DMS 273 (cell line): ENCODE results near the gene UGT1A6.
"Not testable (repeated sequence)": the region's sequence is repeated elsewhere in the genome, so short reads cannot be mapped to it uniquely, and the experiment has no call there.

Experiments used
- DNase-seq: peaks from one replicate; lab custom pipeline; 2025; ENCODE audit not compliant: unreplicated experiment; lab: John Stamatoyannopoulos, UW

UGT1A6 gene

DNA sequence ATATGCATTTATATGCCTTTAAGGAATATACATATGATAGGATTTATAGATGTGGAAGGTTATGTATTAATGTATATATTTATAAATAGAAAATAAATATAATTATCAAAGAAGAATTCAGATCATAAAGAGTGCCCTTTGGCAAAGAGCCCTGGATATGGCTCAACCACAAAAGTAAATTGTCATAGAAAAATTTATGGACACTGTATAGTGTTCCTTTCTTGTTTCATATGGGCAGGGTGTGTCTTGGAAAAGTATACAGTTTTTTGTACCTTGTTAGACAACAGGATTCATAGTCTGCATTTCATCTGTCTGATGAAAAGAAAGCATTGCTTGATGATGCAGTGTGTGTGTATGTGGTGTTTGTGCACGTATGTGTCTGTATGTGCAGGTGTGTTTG is 8.1 kb upstream of the UGT1A6 start:
- no peak for DNase-seq

DNA sequence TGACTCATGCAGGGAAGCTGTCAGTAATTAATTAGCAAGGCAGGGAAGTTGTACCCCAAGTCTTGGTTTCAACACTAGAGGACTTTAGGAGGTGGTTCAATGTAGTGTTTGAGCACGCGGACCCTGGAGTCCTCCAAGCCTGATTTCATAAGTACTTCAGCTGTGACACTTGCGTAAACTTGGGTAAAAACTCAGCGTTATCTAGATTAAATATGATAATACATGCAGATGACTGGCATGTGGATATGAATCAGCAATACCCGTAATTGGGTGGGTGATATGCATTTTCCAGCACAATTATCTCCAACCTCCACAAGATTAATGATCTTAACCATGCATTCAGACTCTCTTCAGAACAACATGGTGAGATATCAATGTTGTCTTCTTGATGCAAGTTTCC is 5.8 kb upstream of the UGT1A6 start:
- DNase-seq, result no peak

DNA sequence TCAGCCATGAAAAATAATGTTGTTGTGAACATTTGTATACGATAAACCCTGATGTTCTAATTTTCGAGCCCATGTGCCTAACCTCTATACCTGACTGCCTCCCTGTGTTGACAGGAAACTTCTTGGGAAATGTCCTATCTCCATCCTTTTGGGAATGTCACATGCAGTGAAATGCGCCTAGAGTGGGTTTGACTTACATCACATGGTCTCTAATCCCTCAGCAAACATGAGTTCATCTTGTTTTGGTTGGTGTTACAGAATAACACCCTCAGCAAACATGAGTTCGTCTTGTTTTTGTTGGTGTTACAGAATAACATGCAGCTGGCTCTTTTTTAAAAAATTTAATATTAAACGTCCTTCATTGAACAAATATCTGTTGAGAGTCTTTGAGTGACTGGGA is 4.3 kb upstream of the UGT1A6 start:
- no peak for DNase-seq

DNA sequence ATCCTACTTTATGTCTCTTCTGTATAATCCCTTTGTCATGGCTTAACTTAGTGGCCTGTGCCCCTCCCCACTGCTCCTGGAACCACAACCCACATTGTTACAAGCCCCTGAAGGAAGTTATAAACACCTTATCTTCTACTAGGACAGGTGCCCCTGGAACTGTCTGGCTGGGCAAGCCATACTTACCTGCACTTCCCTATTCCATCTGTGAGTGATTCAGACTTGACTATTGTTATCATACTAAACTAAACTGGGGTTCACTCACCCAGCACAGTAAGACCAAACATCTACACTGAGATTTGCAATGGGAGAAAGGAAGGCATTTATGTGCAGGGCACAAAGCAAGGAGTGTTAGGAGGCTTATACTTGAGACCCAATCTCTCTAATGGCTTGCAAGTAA is 3.7 kb upstream of the UGT1A6 start:
- no peak for DNase-seq

DNA sequence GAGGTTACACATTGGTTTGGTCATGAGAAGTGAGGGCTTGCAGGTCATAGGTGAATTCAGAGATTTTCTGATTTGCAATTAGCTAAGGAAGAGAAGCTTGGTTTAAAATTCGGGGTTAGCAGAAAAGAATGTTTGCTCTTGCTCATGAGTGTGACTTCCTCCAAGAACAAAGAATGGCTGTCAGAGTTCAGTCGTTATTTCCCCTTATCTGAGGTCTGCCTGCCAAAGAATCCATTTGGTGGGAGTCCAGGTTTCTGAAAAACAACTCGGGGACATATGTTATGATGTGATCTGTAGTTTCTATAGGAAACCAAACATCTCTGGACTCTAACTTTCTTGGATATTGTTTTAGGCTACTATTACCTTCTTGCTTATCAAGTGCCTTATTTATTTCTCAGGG is 3.2 kb upstream of the UGT1A6 start:
- peak; percentile 12 for DNase-seq

DNA sequence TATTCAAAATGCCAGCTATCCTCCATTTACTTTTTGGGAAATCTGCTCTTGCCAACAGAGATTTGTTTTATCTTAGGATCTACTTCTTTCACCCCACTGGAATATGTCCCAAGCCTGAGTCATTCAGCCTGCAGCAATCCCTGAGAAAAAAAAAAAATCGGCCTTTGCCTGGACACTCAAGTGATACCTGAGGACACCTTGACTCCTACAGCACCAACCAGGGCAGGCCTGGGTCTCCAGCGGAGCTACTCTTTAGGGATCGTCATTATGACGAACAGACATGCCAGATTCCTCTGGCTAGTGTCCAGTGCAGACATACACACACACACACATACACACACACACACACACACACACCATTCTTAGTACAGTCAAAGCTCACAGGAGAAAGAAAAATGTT is 2.2 kb upstream of the UGT1A6 start:
- no peak for DNase-seq

DNA sequence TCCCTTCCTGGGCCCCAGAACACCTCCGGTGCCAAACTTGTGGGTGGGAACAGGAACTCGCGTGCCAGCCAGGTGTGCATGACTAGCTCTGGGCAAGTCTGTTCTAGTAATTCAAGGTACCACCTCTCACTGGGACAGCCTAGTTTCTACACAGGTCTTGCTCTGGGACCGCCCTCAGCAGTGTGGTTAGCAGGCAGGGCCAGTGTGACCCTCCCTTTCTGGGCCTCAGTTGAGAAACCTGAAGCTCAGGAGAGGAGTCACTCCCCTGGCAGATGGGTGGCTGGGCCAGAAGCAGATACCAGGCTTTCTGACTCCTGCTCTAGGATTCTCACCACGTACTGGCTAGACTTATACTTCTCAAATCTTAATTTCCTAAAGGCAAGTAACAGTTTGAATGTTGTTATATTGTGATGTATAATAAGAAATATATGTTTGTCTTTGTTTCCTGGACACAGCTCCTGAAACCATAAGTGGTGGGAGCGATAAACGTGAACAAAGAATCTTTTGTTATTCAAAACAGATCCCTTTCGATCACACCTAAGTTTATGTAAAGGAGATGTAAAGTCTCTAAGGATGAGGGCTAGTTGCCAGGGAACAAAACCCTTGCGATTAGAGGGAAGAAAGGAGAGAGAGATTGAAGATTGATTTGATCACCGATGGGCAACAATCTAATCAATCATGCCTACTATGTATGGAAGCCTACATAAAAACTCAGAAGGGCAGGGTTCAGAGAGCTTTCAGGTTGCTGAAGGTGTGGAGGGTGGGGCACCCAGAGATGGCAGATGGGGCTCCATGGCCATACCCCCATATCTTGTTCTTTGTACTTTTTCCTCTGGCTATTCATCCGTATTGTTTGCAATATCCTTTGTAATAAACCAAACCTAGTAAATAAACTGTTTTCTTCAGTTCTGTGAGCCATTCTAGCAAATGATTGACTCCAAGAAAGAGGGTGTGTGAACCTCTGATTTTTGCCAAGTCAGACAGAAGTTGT is 952 bp upstream of the UGT1A6 start:
- no peak for DNase-seq

DNA sequence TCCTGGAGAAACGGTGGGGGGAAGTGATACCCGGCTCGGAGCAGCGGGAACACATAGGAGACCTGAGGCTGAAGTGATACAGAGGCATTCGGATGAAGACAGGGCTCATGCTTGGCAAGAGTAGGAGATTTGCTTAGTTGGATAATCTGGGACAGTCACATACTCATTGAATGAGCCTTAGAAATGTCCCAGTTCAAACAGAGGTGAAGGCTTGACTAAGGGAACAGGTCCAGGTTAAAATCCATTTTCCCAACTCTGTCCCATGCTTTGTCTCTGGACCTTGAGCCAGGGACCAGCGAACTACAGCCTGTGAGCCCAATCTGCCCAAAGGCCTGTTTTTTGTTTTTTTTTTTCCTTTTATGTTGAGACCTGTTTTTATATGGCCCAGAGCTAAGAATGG is 1.3 kb downstream of the UGT1A6 start:
- no peak for DNase-seq

DNA sequence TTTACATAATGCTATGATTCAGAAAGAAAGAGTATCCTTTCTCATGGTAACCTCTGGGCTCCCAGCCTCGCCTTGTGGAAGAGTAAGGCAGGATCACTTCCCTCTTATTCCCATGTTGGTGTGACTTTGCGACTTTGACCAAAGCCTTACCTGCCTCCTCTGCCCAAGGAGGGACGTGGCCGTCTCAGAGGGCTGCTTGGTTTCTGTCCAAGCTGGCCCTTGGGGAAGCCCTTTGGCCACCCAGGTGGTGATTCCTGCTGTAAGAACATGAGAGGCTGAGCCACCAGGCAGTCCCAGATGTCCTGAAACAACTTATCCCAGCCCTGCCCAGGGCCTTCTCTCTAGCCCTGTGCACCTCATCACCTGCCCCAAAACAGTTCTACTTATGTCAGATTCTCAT is 6.0 kb downstream of the UGT1A6 start:
- no peak for DNase-seq

DNA sequence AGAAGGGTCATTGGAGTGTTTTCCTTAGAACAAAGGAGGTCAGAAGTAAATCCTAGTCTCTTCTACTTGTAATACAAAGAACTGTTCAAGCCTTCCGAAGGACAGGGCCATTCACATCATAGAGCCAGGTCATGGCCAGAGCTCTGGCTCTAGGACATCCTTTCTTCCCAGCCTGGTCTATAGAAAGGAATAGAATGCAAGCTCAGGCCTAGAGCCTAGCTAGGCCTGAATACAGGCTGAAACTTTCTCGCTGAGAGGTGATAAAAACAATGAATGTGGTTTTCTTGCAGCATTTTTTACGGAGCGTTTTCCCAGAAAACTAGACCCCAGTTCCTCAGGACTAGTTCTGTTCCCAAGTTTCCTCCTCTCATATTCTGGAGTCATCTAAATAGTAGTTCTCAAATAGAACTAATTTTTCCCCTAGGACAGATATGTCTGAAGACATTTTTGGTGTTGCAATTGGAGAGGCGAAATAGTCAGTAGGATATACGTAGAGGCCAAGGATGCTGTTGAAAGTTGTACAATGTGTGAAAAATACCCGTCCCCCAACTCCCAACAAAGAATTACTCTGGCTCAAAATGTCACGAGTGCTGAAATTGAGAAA is 6.8 kb downstream of the UGT1A6 start:
- DNase-seq, result no peak

DNA sequence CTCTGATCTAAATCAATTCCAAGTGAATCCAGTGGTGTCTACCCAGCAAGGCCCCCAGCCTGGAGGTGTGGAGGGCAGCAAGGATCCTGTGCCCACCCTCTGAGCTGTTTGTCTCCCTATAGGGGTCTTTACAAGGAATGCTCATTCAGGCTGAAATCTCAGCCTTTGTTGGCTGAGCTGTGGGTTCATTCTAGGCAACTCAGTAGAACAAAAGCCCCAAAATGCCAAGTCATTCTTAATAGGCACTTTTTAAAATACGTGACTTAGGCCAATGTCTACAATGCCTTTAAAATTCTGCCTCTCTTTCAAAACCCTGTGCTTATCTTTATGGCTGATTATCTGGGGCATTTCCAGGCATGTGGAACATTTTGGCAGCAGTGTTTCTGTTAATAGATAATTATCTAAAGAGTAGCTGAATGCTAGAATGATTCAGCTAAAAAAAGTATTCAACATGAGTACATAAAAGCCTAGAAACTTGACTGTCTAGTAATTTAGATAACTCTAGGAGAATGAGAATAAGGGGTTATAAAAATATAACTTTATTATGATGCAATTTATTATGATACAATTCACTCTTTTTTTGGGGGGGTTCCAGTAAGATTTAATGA is 7.4 kb downstream of the UGT1A6 start:
- peak; percentile 8 for DNase-seq

DNA sequence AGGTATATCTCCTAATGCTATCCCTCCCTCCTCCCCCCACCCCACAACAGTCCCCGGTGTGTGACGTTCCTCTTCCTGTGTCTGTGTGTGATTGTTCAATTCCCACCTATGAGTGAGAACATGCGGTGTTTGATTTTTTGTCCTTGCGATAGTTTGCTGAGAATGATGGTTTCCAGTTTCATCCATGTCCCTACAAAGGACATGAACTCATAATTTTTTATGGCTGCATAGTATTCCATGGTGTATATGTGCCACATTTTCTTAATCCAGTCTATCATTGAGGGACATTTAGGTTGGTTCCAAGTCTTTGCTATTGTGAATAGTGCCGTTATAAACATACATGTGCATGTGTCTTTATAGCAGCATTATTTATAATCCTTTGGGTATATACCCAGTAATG is 8.2 kb downstream of the UGT1A6 start:
- not testable (repeated sequence) for DNase-seq

DNA sequence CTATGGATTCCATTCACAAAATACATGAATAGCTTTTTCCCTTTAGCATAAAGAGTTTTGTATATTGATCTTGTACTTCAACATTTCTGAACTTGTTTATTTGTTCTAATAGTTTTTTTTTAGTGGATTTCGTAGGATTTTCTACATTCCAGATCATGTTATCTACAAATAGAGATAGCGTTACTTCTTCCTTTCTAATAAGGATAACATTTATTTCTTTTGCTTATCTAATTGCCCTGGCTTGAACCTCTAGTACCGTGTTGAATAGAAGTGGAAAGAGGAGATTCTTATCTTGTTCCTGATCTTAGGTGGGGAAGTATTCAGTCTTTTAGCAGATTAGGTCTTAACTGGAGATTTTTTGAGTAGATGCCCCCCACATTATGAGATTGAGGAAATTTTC is 9.5 kb downstream of the UGT1A6 start:
- DNase-seq, result no peak

DNA sequence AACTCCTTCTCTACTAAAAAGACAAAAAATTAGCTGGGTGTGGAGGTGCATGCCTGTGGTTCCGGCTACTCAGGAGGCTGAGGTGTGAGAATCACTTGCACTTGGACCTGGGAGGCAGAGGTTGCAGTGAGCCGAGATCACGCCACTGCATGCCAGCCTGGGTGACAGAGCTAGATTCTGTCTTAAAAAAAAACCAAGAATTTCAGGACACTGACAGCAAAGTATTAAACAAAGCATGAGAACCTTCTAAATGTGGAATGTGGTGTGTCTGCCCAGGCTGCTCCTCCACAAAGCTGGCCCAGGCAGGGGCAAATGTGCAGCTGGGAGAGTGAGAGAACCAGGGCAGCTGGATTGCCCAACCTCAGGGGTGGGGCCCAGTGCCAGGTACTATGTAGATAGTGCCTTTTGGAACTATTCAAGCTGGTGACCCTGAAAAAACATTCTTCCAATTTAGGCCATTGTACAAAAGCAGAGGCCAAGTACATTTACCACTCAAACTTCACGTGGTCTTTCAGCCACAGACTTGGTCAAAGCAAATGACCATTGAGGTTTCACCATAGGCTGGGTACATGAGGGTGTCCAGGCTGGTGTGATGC is 13.3 kb downstream of the UGT1A6 start:
- no peak for DNase-seq

DNA sequence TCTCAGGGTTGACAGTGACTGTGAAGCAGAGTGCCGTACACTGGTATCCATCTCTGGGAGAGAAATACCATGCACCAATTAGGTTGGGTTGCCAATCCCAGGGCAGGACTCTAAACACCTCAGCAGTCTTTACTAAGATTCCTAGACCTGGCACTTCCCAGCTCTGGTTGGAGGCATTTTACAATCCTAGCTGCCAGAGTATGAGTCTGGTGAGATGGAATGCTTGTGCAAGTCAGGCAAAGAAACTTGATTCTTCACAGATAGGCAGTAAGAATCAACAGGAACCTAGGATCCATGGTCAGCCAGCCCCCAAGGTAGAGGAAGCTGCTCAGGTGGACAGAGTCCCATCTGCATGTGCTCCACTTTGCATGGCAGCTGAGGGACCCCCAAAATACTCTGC is 14.0 kb downstream of the UGT1A6 start:
- no peak for DNase-seq

DNA sequence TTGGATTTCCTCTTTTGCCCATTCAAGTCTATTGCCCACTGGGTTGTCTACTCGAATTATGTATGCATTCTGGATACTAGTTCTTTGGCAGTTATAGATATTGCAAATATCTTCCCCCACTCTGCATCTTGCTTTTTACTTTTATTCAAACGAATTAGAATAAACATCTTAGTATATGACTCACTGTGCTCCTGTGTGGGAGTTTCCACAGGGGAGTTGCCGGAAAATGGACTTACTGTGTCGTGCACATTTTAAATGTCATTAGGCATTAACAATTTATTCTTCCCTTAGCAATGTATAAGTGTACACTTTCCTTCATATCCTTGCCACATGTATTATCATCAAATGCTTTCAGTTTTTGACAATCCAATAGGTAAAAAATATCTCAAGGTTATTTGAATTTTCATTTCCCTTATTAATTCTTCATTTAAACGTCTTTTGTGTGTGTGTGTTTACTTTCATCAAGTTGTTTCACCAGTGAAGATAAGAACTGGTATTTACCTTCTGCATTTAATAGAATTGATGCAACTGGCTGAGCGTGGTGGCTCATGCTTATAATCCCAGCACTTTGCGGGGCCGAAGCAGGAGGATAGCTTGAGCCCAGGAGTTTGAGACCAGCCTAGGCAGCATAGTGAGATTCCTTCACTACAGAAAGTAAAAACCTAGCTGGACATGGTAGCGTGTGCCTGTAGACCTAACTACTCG is 15.4 kb downstream of the UGT1A6 start:
- no peak for DNase-seq

DNA sequence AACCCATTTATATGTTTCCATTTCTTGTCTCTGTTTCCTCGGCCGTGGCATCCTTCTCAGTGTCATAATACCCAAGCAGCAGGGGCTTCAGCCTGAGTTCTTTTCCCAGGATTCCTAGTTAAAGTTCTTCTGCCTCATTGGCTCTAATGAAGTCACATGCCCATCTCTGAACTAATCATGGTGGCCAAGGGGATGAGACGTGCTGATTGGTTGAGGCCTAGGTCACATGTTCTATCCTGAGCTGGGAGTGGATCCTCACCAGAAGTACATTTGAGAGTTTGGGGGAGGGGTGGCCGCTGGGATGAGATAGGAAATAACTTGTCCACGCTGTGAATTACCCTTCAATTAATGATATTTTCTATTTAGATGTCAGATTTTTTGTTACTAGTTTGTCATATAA is 16.3 kb downstream of the UGT1A6 start:
- no peak for DNase-seq

DNA sequence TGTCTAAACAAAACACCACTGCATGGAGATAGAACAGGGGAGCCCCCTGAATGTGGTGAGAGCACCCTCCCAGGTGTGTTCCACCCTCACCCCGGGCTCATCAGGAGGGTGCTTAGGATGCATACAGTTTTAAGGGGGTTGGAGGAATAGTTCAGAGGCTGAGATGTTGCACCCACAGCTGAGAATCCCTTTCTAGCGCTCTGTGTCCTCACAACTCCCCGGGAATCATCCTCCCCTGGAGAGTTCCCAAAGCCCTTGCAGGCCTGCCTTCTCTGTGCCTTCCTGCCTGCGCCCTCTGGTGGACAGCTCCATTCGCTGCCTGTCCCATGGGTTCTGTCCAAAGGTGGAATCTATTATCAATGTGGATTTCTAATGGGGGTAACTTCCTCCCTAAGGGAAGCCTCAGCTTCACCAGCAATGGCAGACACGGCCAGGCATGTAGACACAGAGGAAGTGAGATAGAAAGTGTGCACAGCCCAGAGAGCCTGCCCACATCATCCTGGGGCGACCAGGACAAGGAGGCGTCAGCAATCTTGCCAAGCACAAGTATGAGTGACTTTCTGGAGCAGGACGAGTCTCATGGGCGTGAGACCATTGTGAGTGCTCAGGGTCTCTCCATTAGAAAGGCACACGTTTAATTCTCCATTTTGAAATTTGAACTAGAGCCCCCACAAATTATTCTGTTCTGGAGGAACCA is 18.8 kb downstream of the UGT1A6 start:
- DNase-seq, result peak; percentile 87

DNA sequence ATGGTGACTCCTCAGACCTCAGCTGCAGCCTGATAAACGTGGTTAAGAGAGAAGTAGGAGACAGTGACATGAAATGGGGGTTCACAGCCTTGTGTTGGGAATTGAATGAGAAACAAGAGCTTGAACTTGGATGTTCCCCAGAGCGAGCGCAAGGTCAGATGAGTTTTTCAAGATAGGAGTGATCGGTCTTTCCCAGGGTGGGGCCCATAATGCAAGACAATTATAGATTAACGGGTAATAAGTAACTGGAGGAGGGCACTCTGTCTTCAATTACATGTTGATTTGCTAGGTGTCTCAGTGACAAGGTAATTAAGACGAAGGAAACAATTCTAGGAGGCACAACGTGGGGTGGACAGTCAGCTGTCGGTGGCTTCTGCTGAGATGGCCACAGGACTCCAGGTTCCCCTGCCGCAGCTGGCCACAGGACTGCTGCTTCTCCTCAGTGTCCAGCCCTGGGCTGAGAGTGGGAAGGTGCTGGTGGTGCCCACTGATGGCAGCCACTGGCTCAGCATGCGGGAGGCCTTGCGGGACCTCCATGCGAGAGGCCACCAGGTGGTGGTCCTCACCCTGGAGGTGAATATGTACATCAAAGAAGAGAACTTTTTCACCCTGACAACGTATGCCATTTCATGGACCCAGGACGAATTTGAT is 20.0 kb downstream of the UGT1A6 start, which contains the start of gene UGT1A5:
UGT1A5 (plus strand) TSS at position 297 of the 651 bp plus-strand sequence; CDS start at position 382, 85 bp downstream.
- DNase-seq, result no peak

DNA sequence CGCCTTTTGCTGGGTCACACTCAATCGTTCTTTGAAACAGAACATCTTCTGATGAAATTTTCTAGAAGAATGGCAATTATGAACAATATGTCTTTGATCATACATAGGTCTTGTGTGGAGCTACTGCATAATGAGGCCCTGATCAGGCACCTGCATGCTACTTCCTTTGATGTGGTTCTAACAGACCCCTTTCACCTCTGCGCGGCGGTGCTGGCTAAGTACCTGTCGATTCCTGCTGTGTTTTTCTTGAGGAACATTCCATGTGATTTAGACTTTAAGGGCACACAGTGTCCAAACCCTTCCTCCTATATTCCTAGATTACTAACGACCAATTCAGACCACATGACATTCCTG is 20.5 kb downstream of the UGT1A6 start:
- no peak for DNase-seq
